T-cell (primary cell): Measurements from ENCODE around the gene TM9SF3. TPM values are rescaled to one million over a fixed set of nuclear protein-coding genes. Genes with fewer than 3 reads are reported as not detected.
"Not testable (repeated sequence)": the region's sequence is repeated elsewhere in the genome, so short reads cannot be mapped to it uniquely, and the experiment has no call there.

ENCODE experiments used
- ATAC-seq, 4 experiments: fragments of 200-7000 bp in 3 of 4; fragments of 150-1000 bp in 1 of 4; cut with Tn5 transposase; replicated peaks in 1 of 4; 1 replicate in 3 of 4; 2 replicates in 1 of 4; pipeline ENCODE4 v1.10.0; 2021; ENCODE audit warnings: moderate library complexity in 3 of 4, mild to moderate bottlenecking in 2 of 4, moderate number of reproducible peaks in 1 of 4
- CTCF ChIA-PET, 2 donors: fragments of 300-600 bp; sonication (Branson Sonifier 250); formaldehyde crosslinking; loops; one replicate each; lab custom pipeline; 2022; ENCODE audit warnings: antibody characterized with exemption in 2 of 2; lab: Charles Lee
- POLR2A ChIA-PET, 2 donors: fragments of 300-600 bp; sonication (Branson Sonifier 250); formaldehyde crosslinking; loops; one replicate each; lab custom pipeline; 2022; ENCODE audit warnings: antibody characterized with exemption in 2 of 2; lab: Charles Lee
- DNase-seq, 35 experiments: peaks; one replicate each; pipeline versions ENCODE4 v3.0.0 to v3.0.0-alpha.2; 2013 to 2023
- H3K27ac ChIP-seq: one replicate; pipeline ENCODE4 v1.5.1; 2013; ENCODE audit warnings: low read length
- H3K27me3 ChIP-seq, 2 experiments: replicated peaks in 1 of 2; 1 replicate in 1 of 2; 2 replicates in 1 of 2; pipeline versions ENCODE4 v1.6.1 to v1.7.0; 2013; ENCODE audit warnings: low read length in 1 of 2, mixed read lengths in 1 of 2; ENCODE audit not compliant: control insufficient read depth in 2 of 2, insufficient read depth in 2 of 2; ENCODE audit errors: extremely low read depth in 1 of 2
- H3K36me3 ChIP-seq, 2 donors: 1 replicate in 1 of 2; 2 replicates in 1 of 2; pipeline versions ENCODE4 v1.6.1 to v1.7.0; 2013; ENCODE audit warnings: low read length in 1 of 2; ENCODE audit not compliant: control insufficient read depth in 2 of 2, insufficient read depth in 1 of 2; ENCODE audit errors: extremely low read depth in 1 of 2
- H3K4me1 ChIP-seq, 2 experiments: 1 replicate in 1 of 2; 2 replicates in 1 of 2; pipeline versions ENCODE4 v1.6.1 to v1.7.0; 2013; ENCODE audit warnings: low read length in 2 of 2, mixed read lengths in 1 of 2; ENCODE audit not compliant: insufficient read depth in 2 of 2, control insufficient read depth in 1 of 2; ENCODE audit errors: extremely low read depth in 1 of 2
- H3K4me3 ChIP-seq, 2 donors: 1 replicate in 1 of 2; 2 replicates in 1 of 2; pipeline versions ENCODE4 v1.5.1 to v1.7.0; 2013; ENCODE audit warnings: mild to moderate bottlenecking in 2 of 2, low read length in 1 of 2, moderate library complexity in 1 of 2; ENCODE audit not compliant: control insufficient read depth in 1 of 2; ENCODE audit errors: extremely low read depth in 1 of 2
- H3K9me3 ChIP-seq: 2 replicates; pipeline ENCODE4 v1.7.0; 2013
- H3K27ac Mint-ChIP-seq, 2 donors: one replicate each; pipeline ENCODE4 v1.8.0; 2020 to 2021; ENCODE audit warnings: mild to moderate bottlenecking in 2 of 2, mixed read lengths in 2 of 2
- H3K27me3 Mint-ChIP-seq, 2 donors: one replicate each; pipeline ENCODE4 v1.8.0; 2021 to 2022; ENCODE audit warnings: mixed read lengths in 2 of 2
- H3K36me3 Mint-ChIP-seq: one replicate; pipeline ENCODE4 v1.8.0; 2021; ENCODE audit warnings: mixed read lengths
- H3K4me1 Mint-ChIP-seq, 3 donors: one replicate each; pipeline ENCODE4 v1.8.0; 2020 to 2022; ENCODE audit warnings: mixed read lengths in 3 of 3, mild to moderate bottlenecking in 1 of 3
- H3K4me3 Mint-ChIP-seq, 3 donors: one replicate each; pipeline ENCODE4 v1.8.0; 2020 to 2022; ENCODE audit warnings: mild to moderate bottlenecking in 3 of 3, mixed read lengths in 3 of 3, moderate library complexity in 3 of 3
- H3K9me3 Mint-ChIP-seq, 3 donors: one replicate each; pipeline ENCODE4 v1.8.0; 2020 to 2022; ENCODE audit warnings: mixed read lengths in 3 of 3
- WGBS: methylation state at CpG from one replicate; pipeline ENCODE4 v1.1.5; 2013; ENCODE audit warnings: missing lambda C conversion rate; ENCODE audit not compliant: insufficient coverage; 5-methylcytosine and 5-hydroxymethylcytosine counted together
- total RNA-seq, 35 experiments: library from RNA in 6 of 35; stranded (reverse) in 6 of 35; fragments of 120-200 nt in 1 of 35; gene quantifications; one replicate each; pipeline versions ENCODE4 v1.2.1 to v1.2.4 and lab custom pipeline; 2013 to 2026

TM9SF3 gene
- total RNA-seq, 5 donors from 2014 or later (not counting 1 experiment from before 2014, with no cell fraction given), result 72.1 to 95.7 (median 80.5) TPM

DNA sequence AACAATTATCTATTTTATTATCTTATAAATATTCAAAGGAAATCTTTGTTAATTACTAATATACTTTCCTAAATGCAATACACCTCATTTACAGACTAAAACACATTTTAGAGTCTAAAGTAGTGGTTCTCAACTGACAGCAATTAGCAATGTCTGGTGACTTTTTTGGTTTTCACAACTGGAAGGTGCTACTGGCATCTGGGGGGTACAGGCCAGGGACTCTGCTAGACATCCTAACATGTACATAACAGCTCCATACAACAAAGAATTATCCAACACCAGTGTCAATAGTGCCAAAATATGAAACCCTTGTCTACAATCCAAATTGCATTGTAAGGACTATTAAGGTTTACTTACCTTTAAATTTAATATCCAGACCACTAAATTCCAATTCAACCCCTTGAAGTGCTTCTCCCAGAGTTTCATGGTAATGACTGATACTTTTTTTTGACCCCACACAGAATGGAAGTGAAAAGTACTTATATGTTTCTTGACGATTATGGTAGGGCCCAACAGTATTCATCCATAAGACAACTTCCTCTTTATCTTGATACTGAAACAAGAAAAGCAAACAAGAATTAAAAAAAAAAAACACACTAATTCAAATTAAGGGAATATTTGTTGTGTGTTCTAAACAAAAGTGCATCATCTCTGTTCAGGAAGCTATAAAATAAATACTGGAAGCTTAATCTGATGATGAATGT, 10.4 kb downstream of the TM9SF3 start:
- ATAC-seq (no peak), DNase-seq (no peak)
- Mint-ChIP-seq H3K27me3 (no peaks in the 10 kb centered on the region), H3K27ac (no peak overlapping the region), H3K9me3 (no peaks in the 10 kb centered on the region), H3K36me3 (peaks cover 44% of the 10 kb centered on the region), H3K4me1 (peaks cover 78 to 90% (median 83%) of the 10 kb centered on the region in 3 donors), H3K4me3 (no peak overlapping the region)
- Histone ChIP-seq H3K27me3 (no peaks in the 10 kb centered on the region), H3K9me3 (no peaks in the 10 kb centered on the region), H3K4me1 (peaks cover 5 to 8% of the 10 kb centered on the region in 2 experiments), H3K4me3 (no peak overlapping the region), H3K36me3 (peaks cover 0 to 19% of the 10 kb centered on the region in 2 donors), H3K27ac (no peak overlapping the region)
- ChIA-PET CTCF (interaction anchor here (0.7 kb wide), 4 partner anchors 8 to 560 kb away, joined by 3 to 7 read pairs (median 3); no protein-coding TSS in a partner anchor), POLR2A (interaction anchor here (0.7 to 0.8 kb wide), 3 partner anchors 23 to 45 kb away, joined by 4 to 11 read pairs (median 6); no protein-coding TSS in a partner anchor)
- WGBS, result no CpG with 5 or more reads among the region's 1 CpG

DNA sequence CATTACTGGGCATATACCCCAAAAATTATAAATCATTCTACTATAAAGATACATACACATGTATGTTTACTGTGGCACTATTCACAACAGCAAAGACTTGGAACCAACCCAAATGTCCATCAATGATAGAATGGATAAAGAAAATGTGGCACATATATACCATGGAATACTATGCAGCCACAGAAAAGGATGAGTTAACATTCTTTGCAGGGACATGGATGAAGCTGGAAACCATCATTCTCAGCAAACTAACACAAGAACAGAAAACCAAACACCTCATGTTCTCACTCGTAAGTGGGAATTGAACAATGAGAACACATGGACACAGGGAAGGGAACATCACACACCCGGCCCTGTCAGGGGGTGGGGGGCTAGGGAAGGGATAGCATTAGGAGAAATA, 12.2 kb downstream of the TM9SF3 start:
- 89% methylated on average over 1 of the region's 2 CpGs for WGBS
- H3K27ac ChIP-seq, H3K4me1 ChIP-seq, H3K27ac Mint-ChIP-seq, H3K4me3 ChIP-seq, H3K4me3 Mint-ChIP-seq, H3K9me3 ChIP-seq, H3K27me3 ChIP-seq, H3K27me3 Mint-ChIP-seq, CTCF ChIA-PET, POLR2A ChIA-PET, H3K9me3 Mint-ChIP-seq, DNase-seq, ATAC-seq: not testable (repeated sequence)
- H3K36me3 ChIP-seq, result peaks cover 0 to 19% of the 10 kb centered on the region in 2 donors
- H3K4me1 Mint-ChIP-seq, result peaks cover 75 to 87% (median 77%) of the 10 kb centered on the region in 3 donors
- peaks cover 44% of the 10 kb centered on the region for H3K36me3 Mint-ChIP-seq

DNA sequence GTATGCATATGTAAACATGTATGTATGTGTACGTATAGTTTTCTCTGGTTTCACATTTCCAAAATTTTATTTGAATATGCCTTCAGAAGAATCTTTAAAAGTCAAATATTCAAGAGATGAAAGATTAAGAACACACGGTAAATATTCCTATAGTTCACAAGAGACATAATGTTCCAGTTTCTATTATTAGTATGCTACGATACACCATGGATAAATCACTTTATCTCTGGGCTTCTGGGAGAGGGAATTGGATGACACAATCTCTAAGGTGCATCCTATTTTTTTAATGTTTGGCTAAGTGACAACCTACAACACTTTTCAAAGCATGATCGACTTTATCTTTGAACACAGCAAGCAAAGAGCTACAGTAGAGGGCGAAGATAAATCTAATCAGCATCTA, 13.8 kb downstream of the TM9SF3 start:
- Mint-ChIP-seq H3K9me3 (no peaks in the 10 kb centered on the region), H3K27ac (no peak overlapping the region), H3K36me3 (peaks cover 53% of the 10 kb centered on the region), H3K4me1 (peaks cover 76 to 87% (median 78%) of the 10 kb centered on the region in 3 donors), H3K4me3 (no peak overlapping the region), H3K27me3 (no peaks in the 10 kb centered on the region)
- CTCF ChIA-PET, result interaction anchor here (0.6 kb wide), 2 partner anchors 232 to 233 kb away, joined by 3 to 8 read pairs; no protein-coding TSS in a partner anchor
- H3K36me3 ChIP-seq, result peaks cover 0 to 23% of the 10 kb centered on the region in 2 donors
- no peaks in the 10 kb centered on the region for H3K27me3 ChIP-seq
- ATAC-seq (no peak), DNase-seq (no peak)
- no peak overlapping the region for H3K4me3 ChIP-seq
- no peak overlapping the region for H3K27ac ChIP-seq
- WGBS, result 100% methylated on average over 2 of the region's 5 CpGs
- H3K9me3 ChIP-seq, result no peaks in the 10 kb centered on the region
- peaks cover 2 to 5% of the 10 kb centered on the region in 2 experiments for H3K4me1 ChIP-seq
- POLR2A ChIA-PET, result interaction anchor here in 1 of 2 donors (0.7 kb wide), 1 partner anchor 12 kb away, joined by 9 read pairs; no protein-coding TSS in a partner anchor

DNA sequence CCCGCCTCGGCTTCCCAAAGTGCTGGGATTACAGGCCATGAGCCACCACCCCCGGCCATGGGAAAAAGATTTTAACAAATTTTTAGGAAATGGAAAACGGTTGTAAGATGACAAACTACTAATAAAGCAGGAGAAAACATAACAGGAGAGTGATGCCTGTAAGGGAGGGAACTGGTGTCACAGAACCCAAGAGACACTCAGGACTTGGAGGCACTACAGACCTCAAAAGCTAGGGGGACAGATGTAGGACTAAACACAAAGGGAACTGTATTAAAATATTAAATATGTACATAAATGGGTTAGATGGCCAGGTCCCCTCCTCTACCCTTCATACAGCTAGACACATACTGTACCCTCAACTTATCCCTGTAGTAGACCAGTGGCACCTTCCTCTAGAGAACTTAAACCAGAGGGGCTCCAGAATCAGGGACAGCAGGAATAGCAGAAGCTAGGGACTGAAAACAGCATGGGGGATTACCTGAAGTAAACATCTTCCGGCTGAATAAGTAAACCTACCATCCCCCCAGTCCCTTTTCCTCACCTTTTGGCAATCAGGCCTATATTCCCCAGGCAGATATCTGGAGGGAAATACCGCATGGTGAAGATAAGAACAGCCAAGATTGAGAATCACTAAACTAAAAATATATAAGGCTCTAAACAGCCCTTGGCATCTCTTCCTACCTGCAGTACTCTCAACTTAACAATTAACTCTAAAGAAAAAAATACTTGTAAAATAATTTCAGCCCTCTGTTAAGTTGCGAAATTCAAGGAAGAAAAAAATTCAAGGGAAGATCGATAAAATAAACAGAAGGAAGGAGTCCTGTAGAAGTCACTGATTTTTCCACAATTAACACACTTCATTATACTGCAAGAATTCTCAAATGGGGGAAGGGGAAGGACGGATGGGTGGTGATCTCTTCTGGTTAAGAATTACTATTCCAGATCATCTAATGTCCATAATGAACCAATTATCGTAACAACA, 15.5 kb downstream of the TM9SF3 start:
- Mint-ChIP-seq H3K27me3 (no peaks in the 10 kb centered on the region), H3K9me3 (no peaks in the 10 kb centered on the region), H3K27ac (no peak overlapping the region), H3K4me1 (peaks cover 75 to 87% (median 78%) of the 10 kb centered on the region in 3 donors), H3K36me3 (peaks cover 64% of the 10 kb centered on the region), H3K4me3 (no peak overlapping the region)
- Histone ChIP-seq H3K4me1 (peaks cover 0 to 5% of the 10 kb centered on the region in 2 experiments), H3K9me3 (no peaks in the 10 kb centered on the region), H3K27me3 (no peaks in the 10 kb centered on the region), H3K27ac (no peak overlapping the region), H3K4me3 (no peak overlapping the region), H3K36me3 (peaks cover 0 to 23% of the 10 kb centered on the region in 2 donors)
- ATAC-seq (no peak), DNase-seq (no peak)
- POLR2A ChIA-PET, result interaction anchor here in 1 of 2 donors (0.6 to 0.7 kb wide), 2 partner anchors 291 to 798 kb away, joined by 3 read pairs; no protein-coding TSS in a partner anchor
- WGBS, result no CpG with 5 or more reads among the region's 10 CpGs
- CTCF ChIA-PET, result interaction anchor here in 1 of 2 donors (1.0 kb wide), 1 partner anchor 44 kb away, joined by 3 read pairs; no protein-coding TSS in a partner anchor

DNA sequence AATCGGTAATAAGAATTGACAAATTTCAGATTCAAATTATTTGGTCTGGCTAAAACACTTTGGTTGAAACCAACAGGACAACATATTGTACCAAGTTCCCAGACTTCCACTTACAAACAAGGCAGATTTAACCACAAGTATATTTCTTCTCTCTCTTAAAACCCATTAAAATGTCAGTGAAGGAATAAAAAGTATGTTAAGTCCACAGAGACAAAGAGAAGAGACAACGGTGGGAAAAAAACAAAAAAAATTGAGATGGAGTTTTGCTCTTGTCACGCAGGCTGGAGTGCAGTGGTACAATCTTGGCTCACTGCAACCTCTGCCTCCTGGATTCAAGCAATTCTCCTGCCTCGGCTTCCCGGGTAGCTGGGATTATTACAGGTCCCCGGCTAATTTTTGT, 16.3 kb downstream of the TM9SF3 start:
- ATAC-seq, result no peak
- H3K27me3 Mint-ChIP-seq, result no peaks in the 10 kb centered on the region
- H3K9me3 ChIP-seq, result no peaks in the 10 kb centered on the region
- H3K4me3 Mint-ChIP-seq, result no peak overlapping the region
- H3K36me3 Mint-ChIP-seq, result peaks cover 59% of the 10 kb centered on the region
- DNase-seq, result no peak
- H3K9me3 Mint-ChIP-seq, result no peaks in the 10 kb centered on the region
- no peak overlapping the region for H3K4me3 ChIP-seq
- ChIA-PET POLR2A (no interaction called here), CTCF (interaction anchor here in 1 of 2 donors (1.0 kb wide), 1 partner anchor 43 kb away, joined by 3 read pairs; no protein-coding TSS in a partner anchor)
- no peaks in the 10 kb centered on the region for H3K27me3 ChIP-seq
- no peak overlapping the region for H3K27ac ChIP-seq
- peaks cover 0 to 16% of the 10 kb centered on the region in 2 donors for H3K36me3 ChIP-seq
- WGBS, result 100% methylated on average over 2 of the region's 6 CpGs
- peaks cover 77 to 89% (median 82%) of the 10 kb centered on the region in 3 donors for H3K4me1 Mint-ChIP-seq
- peaks cover 0 to 5% of the 10 kb centered on the region in 2 experiments for H3K4me1 ChIP-seq
- no peak overlapping the region for H3K27ac Mint-ChIP-seq

DNA sequence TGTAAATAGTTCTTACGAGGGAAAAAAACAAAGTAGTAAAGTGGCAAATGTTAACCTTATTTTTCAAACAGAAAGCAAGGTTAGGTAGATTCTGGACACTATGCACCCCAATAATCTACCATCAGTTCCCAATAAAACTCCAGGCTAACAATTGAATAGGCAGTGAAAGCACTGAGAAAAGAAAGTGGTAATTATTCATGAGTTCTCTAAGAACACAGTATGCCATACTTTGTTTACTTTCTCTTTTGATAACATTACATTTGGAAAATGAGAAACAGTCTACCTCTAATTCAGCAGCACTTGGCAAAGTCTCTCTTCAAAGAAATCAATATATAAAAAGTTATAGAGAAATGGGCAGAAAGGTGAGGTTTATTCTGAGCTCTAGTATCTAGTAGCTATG, 18.4 kb downstream of the TM9SF3 start:
- Mint-ChIP-seq H3K36me3 (peaks cover 45% of the 10 kb centered on the region), H3K27me3 (no peaks in the 10 kb centered on the region), H3K27ac (no peak overlapping the region), H3K4me1 (peaks cover 66 to 73% (median 69%) of the 10 kb centered on the region in 3 donors), H3K4me3 (no peak overlapping the region), H3K9me3 (no peaks in the 10 kb centered on the region)
- CTCF ChIA-PET, result interaction anchor here in 1 of 2 donors (0.5 kb wide), 1 partner anchor 8 kb away, joined by 7 read pairs; no protein-coding TSS in a partner anchor
- peaks cover 0 to 5% of the 10 kb centered on the region in 2 experiments for H3K4me1 ChIP-seq
- POLR2A ChIA-PET, result no interaction called here
- H3K27ac ChIP-seq, result no peak overlapping the region
- peaks cover 1 to 10% of the 10 kb centered on the region in 2 donors for H3K36me3 ChIP-seq
- DNase-seq, result no peak
- no peak for ATAC-seq
- no CpG with 5 or more reads among the region's 1 CpG for WGBS
- no peaks in the 10 kb centered on the region for H3K9me3 ChIP-seq
- no peak overlapping the region for H3K4me3 ChIP-seq
- H3K27me3 ChIP-seq, result no peaks in the 10 kb centered on the region
